Psoas muscle (tissue), 8 donors: ENCODE measurements around the gene TMEM208. TPM values are rescaled to one million over a fixed set of nuclear protein-coding genes. Genes with fewer than 3 reads are reported as not detected.

Source experiments
- ATAC-seq, 4 donors: fragments of 200-7000 bp; cut with Tn5 transposase; one replicate each; pipeline ENCODE4 v1.9.1; 2020; ENCODE audit warnings: moderate library complexity in 3 of 4, mild to moderate bottlenecking in 2 of 4
- DNase-seq, 2 donors: peaks; one replicate each; pipeline ENCODE4 v3.0.0-alpha.2; 2020
- H3K27ac ChIP-seq: fragments of 200-600 bp; one replicate; pipeline ENCODE4 v1.8.0; 2022
- H3K27me3 ChIP-seq, 3 donors: fragments of 200-600 bp in 1 of 3; one replicate each; pipeline versions ENCODE4 v1.6.1 to v1.8.0; 2013 to 2022; ENCODE audit warnings: low read length in 2 of 3, mild to moderate bottlenecking in 2 of 3, moderate library complexity in 1 of 3; ENCODE audit not compliant: insufficient read depth in 3 of 3
- H3K36me3 ChIP-seq, 2 donors: fragments of 200-600 bp in 1 of 2; one replicate each; pipeline versions ENCODE4 v1.6.1 to v1.8.0; 2013 to 2022; ENCODE audit warnings: low read depth in 1 of 2, mild to moderate bottlenecking in 1 of 2, moderate library complexity in 1 of 2; ENCODE audit not compliant: insufficient read depth in 1 of 2
- H3K4me1 ChIP-seq: fragments of 200-600 bp; one replicate; pipeline ENCODE4 v1.8.0; 2022
- H3K4me3 ChIP-seq: fragments of 200-600 bp; one replicate; pipeline ENCODE4 v1.8.0; 2022; ENCODE audit warnings: mild to moderate bottlenecking
- H3K9me3 ChIP-seq: fragments of 200-600 bp; one replicate; pipeline ENCODE4 v1.8.0; 2022
- CTCF ChIP-seq: fragments of 200-600 bp; IDR thresholded peaks from one replicate; pipeline ENCODE4 v1.8.0; 2022; ENCODE audit warnings: antibody characterized with exemption
- WGBS, 3 donors: extraction: QIAGEN DNeasy Blood & Tissue Kit; methylation state at CpG; one replicate each; pipeline versions ENCODE4 v1.1.6 to v1.1.7; 2013; 5-methylcytosine and 5-hydroxymethylcytosine counted together
- intact Hi-C, 2 donors: fragments of 100-400 bp; cut with DNase I; formaldehyde crosslinking; loops; one replicate each; pipeline versions ENCODE4 v1.11.0 to v1.14.2; 2022
- polyA plus RNA-seq, 3 donors: library from polyadenylated mRNA; stranded (reverse); fragments of 200-250 nt; gene quantifications; one replicate each; pipeline ENCODE4 v1.2.3, GENCODE V29; 2013
- total RNA-seq, 4 donors: library from RNA; stranded (reverse); fragmentation: NEBNext Ultra II Directional in 2 of 4; extraction: Animal tissue kit (Norgen Biotek cat#: 25700) in 2 of 4; gene quantifications; one replicate each; pipeline versions ENCODE4 v1.2.1 to v1.2.4, GENCODE V29; 2021 to 2023
- donor health status: healthy with polysubstance abuse.
- donor health status: DM: no; HTN: no; CAD: no; lungs with moderate emphysema.
- donor health status: Bipolar disorder and iron deficiency.
- donor health status: healthy.
- donor health status: DM: yes; HTN: yes; CAD: no.
- donor health status: DM: no; HTN: no; CAD: no.
- donor health status: DM: no; HTN: no; CAD: no.
- donor health status: DM: yes; HTN: yes; CAD: no.

Gene TMEM208
- total and polyA plus RNA-seq, 7 donors: 10.1 to 111 (median 32.7) TPM

GRCh38 chr16:67201411-67202345 is 25.3 kb upstream of the TMEM208 start:
- Histone ChIP-seq H3K36me3 (peaks cover 10 to 46% of the 10 kb centered on the region in 2 donors), H3K27ac (no peak overlapping the region), H3K9me3 (no peaks in the 10 kb centered on the region), H3K4me1 (peaks cover 4% of the 10 kb centered on the region), H3K27me3 (no peaks in the 10 kb centered on the region), H3K4me3 (no peak overlapping the region)
- WGBS, 3 donors: 91 to 94% (median 93%) methylated on average over 40 of the region's 40 CpGs
- no peak for TF ChIP-seq CTCF
- DNase-seq: no peak
- intact Hi-C loops: no loop called here
- no peak for ATAC-seq

- ATAC-seq: no peak
- intact Hi-C loops: no loop called here
- Histone ChIP-seq H3K9me3 (no peaks in the 10 kb centered on the region), H3K4me1 (peaks cover 11% of the 10 kb centered on the region), H3K4me3 (no peak overlapping the region), H3K27ac (no peak overlapping the region), H3K36me3 (peaks cover 10 to 39% of the 10 kb centered on the region in 2 donors), H3K27me3 (no peaks in the 10 kb centered on the region)
- DNase-seq: no peak
- 93 to 96% (median 94%) methylated on average over 10 to 12 of the region's 12 CpGs for WGBS, 3 donors
- no peak for TF ChIP-seq CTCF
Observed at GRCh38 chr16:67202426-67202825, 24.5 kb upstream of the TMEM208 start.

- TF ChIP-seq CTCF: no peak
- DNase-seq (no peak), ATAC-seq (no peak)
- intact Hi-C loops: no loop called here
- no peak overlapping the region for H3K4me3 ChIP-seq
- H3K4me1 ChIP-seq: peaks cover 16% of the 10 kb centered on the region
- WGBS, 3 donors: 90 to 95% (median 95%) methylated on average over 22 to 23 of the region's 23 CpGs
- no peak overlapping the region for H3K27ac ChIP-seq
- peaks cover 8 to 33% of the 10 kb centered on the region in 2 donors for H3K36me3 ChIP-seq
- no peaks in the 10 kb centered on the region for H3K27me3 ChIP-seq
- H3K9me3 ChIP-seq: no peaks in the 10 kb centered on the region
Observed at GRCh38 chr16:67202956-67203493, 23.9 kb upstream of the TMEM208 start.

- no peaks in the 10 kb centered on the region for H3K9me3 ChIP-seq
- ATAC-seq: no peak
- H3K36me3 ChIP-seq: peaks cover 5 to 31% of the 10 kb centered on the region in 2 donors
- no peak overlapping the region for H3K4me3 ChIP-seq
- DNase-seq: no peak
- intact Hi-C loops: no loop called here
- H3K27ac ChIP-seq: no peak overlapping the region
- no peak for TF ChIP-seq CTCF
- H3K27me3 ChIP-seq: no peaks in the 10 kb centered on the region
- WGBS, 3 donors: 63 to 76% (median 64%) methylated on average over 4 of the region's 4 CpGs
- H3K4me1 ChIP-seq: peaks cover 16% of the 10 kb centered on the region
Observed at GRCh38 chr16:67204076-67204475, 22.9 kb upstream of the TMEM208 start.
